ENCODE results near the gene GNB1.

The GNB1 gene

GRCh38 chr1:1922956-1923833 is 32.3 kb upstream of the GNB1 start:
- no peak for DNase-seq (ENCODE audit: low read depth in 2 of 2)

GRCh38 chr1:1922702-1922955 is 31.7 kb upstream of the GNB1 start:
- no peak for DNase-seq (ENCODE audit: low read depth in 2 of 2)

GRCh38 chr1:1921901-1922701 is 31.2 kb upstream of the GNB1 start:
- no peak for DNase-seq (ENCODE audit: low read depth in 2 of 2)

- no peak for DNase-seq (ENCODE audit: low read depth in 2 of 2)
Observed at GRCh38 chr1:1921459-1921862, 30.6 kb upstream of the GNB1 start.

- DNase-seq (ENCODE audit: low read depth in 2 of 2), result no peak
Observed at GRCh38 chr1:1920608-1921458, 29.9 kb upstream of the GNB1 start.

- DNase-seq (ENCODE audit: low read depth in 2 of 2), result no peak
Observed at GRCh38 chr1:1920057-1920607, 29.2 kb upstream of the GNB1 start.

GRCh38 chr1:1919304-1920056 is 28.6 kb upstream of the GNB1 start:
- peak; percentile 97 to 99 for DNase-seq (ENCODE audit: low read depth in 2 of 2)

GRCh38 chr1:1918901-1919303 is 28.0 kb upstream of the GNB1 start, which contains the start of gene TMEM52:
TSS of gene TMEM52 (minus strand) at chr1:1919279. CDS start at chr1:1919265, 14 bp downstream.
- no peak for DNase-seq (ENCODE audit: low read depth in 2 of 2)

- DNase-seq (ENCODE audit: low read depth in 2 of 2), result no peak
Observed at GRCh38 chr1:1917995-1918900, 27.4 kb upstream of the GNB1 start.

- no peak for DNase-seq (ENCODE audit: low read depth in 2 of 2)
Observed at GRCh38 chr1:1917304-1917976, 26.6 kb upstream of the GNB1 start.

GRCh38 chr1:1916851-1917251 is 26.0 kb upstream of the GNB1 start:
- no peak for DNase-seq (ENCODE audit: low read depth in 2 of 2)

- no peak for DNase-seq (ENCODE audit: low read depth in 2 of 2)
Observed at GRCh38 chr1:1915911-1916840, 25.3 kb upstream of the GNB1 start.

GRCh38 chr1:1914971-1915692 is 24.2 kb upstream of the GNB1 start, which contains the start of gene CALML6:
TSS of gene CALML6 (plus strand) at chr1:1915260. CDS start at chr1:1915281, 21 bp downstream.
- no peak for DNase-seq (ENCODE audit: low read depth in 2 of 2)

- no peak for DNase-seq (ENCODE audit: low read depth in 2 of 2)
Observed at GRCh38 chr1:1914101-1914970, 23.4 kb upstream of the GNB1 start.

GRCh38 chr1:1911350-1912041 is 20.6 kb upstream of the GNB1 start:
- DNase-seq (ENCODE audit: low read depth in 2 of 2), result no peak
